Transverse colon (tissue), 4 donors: Measurements from ENCODE around the gene SUDS3.

ENCODE experiments used
- CTCF ChIP-seq, 5 experiments: fragments of 200-600 bp in 3 of 5; fragments of 450-650 bp in 2 of 5; sonication (generic) in 3 of 5; IDR thresholded peaks; 1 replicate in 2 of 5; 2 replicates in 3 of 5; pipeline ENCODE4 v1.5.1; 2016 to 2017; ENCODE audit warnings: antibody characterized with exemption in 5 of 5, inconsistent platforms in 3 of 5, mild to moderate bottlenecking in 2 of 5, moderate library complexity in 1 of 5
- EP300 ChIP-seq: sonication (generic); formaldehyde crosslinking; IDR thresholded peaks from one replicate; pipeline ENCODE4 v1.6.1; 2017; ENCODE audit warnings: antibody characterized with exemption, low read depth
- POLR2A ChIP-seq: fragments of 450-650 bp; IDR thresholded peaks from one replicate; pipeline ENCODE4 v1.6.1; 2016; ENCODE audit warnings: antibody characterized with exemption, mild to moderate bottlenecking, moderate library complexity
- POLR2AphosphoS5 ChIP-seq, 3 donors: sonication (generic); formaldehyde crosslinking; IDR thresholded peaks; one replicate each; pipeline ENCODE4 v1.6.1; 2016; ENCODE audit warnings: antibody characterized with exemption in 3 of 3

GRCh38 chr12:118391836-118392235 lies 15.5 kb downstream of the SUDS3 start:
- TF ChIP-seq EP300 (no peak), CTCF (IDR thresholded peaks at IDR 0.05) (no peak), POLR2AphosphoS5 (IDR thresholded peaks at IDR 0.05) (no peak), POLR2A (no peak)
